Raji (cell line): ENCODE results near the gene ATL1.

Experiments used
- POLR2A ChIP-seq: IDR thresholded peaks from 2 replicates; pipeline ENCODE4 v1.6.1; 2011; ENCODE audit warnings: low read depth, low read length, control low read depth; ENCODE audit not compliant: insufficient read depth

Gene ATL1

DNA sequence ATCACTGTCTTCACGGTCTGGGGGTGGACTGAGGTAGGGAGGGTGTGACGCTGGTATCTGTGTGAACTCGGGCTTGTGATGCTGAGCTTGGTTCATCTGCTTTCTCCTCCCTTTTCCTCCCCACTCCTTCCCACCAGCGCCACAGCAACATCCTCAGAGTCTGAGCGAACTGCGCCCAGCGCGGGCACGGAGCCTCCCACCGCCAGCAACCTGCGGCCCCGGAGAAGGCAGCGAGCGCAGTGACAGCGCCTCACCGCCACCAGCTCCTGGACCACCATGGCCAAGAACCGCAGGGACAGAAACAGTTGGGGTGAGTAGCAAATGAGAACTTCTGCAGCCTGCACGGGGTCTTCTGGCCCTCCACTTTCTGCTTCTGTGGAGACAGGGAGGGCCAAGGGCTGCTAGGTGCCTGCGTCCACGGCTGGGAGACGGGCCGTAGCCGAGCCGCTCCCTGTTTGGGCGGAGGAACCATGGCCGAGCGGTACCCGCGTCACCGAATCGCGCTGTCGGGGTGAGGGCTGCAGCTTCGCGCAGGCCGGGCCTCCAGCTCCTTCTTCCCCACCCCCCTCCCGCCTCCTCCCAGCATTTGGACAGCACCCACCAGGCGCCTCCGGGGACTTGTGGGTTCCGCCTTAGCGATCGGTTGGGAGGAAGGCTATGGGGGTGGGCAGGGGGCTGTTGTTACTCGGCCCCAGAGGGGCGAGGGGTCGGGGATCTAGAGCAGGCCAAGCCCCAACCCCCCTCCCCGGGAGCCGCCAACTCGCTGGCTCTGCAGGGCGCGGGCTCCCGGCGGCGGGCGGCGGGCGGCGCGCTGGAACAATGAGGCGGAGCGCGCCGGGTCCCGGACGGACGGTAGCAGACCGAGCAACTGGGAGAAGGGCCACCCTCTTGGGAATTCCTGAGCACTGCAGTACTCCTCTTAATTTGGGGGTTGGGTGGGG, at the start of gene ATL1:
ATL1 (plus strand) TSS at position 156 of the 941 bp plus-strand sequence; CDS start at position 277, 121 bp downstream.
- TF ChIP-seq POLR2A = no peak

DNA sequence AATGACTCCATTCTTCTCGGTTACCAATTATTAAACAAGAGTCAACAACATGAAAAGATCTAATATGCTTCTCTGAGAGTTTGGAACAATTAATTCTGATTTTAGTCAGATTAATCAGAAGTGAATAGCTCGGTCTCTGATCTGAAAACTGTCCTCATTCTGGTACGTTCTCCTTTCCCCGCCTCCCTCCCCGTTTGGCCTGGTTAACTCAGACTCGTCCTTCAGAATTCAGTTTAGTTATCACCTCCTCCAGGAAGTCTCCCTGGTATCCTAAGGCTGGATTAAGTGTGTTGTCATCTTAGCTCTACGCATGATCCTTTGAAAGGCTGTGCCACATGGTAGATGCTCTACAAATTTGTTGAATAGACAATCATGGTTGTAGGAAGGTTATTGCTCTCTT, 49.8 kb upstream of the ATL1 start:
- no peak for TF ChIP-seq POLR2A

DNA sequence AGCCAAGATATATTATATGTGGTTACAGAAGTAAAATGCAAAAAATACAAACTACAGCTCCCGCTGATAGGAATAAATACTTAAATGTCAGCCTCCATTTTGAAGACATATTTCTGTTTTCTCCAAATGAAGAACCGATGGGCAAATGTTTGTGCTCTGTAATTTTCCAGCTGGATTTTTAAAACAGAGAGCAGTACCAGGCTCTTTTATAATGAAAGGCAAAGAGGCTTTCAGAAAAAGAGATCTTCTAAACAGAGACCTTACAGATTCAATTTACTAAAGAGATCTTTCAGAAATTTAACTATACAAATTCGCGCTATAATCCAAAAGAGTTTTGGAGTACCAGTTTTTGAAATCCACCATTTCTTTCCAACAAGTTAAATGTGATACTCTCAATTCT, 47.5 kb upstream of the ATL1 start:
- no peak for TF ChIP-seq POLR2A

DNA sequence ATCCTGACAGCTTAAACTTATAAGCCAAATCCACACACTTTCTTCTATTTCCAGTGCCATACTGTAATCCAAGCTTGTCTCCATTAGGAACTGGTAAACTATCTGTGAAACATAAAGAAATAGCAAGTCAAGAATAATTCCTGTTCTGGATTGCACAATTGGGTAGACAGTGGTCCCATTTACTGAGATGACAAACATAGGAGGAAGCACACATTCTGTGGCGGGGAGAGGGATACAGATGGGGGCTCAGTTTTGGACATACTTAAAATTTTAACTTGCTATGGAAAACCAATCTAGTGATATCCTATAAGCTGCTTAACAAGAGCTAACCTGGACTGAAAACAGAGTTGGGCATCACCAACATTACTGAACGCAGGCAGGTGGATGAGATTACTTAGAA, 43.9 kb upstream of the ATL1 start:
- TF ChIP-seq POLR2A = no peak

DNA sequence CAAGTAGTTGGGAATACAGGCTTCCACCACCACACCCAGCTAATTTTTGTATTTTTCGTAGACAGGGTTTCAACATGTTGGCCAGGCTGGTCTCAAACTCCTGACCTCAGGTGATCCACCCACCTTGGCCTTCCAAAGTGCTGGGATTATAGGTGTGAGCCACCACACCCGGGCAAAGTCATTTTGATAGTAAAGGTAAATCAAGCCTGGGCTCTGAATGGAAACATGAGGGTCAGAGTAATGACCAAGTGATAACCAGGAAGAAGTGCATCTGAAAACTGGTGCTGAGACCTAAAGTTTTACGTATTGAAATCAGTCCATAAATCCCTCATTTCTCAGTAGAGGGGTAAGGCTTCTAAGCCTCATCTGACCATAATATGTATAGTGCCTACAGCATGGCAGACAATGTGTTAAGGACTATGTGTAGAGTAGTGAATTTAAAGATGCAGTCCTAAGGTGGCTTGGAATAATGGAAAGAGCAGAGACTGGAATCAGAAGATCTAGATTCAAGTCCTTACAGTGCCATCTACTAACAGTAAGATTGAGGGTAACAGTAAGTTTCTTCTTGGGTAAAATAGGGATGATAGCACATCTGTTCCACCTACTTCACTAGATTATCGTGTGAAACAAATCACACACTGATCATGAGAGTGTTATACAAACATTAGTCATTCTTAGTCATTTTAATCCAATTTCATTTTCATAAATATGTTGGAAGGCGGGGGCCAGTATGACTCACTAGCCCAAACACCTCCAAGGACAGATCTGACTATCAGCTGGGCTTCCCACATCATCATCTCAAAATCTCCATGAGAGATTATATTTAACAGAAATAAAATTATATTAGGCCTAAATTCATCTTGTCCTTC, 38.8 kb upstream of the ATL1 start:
- no peak for TF ChIP-seq POLR2A

DNA sequence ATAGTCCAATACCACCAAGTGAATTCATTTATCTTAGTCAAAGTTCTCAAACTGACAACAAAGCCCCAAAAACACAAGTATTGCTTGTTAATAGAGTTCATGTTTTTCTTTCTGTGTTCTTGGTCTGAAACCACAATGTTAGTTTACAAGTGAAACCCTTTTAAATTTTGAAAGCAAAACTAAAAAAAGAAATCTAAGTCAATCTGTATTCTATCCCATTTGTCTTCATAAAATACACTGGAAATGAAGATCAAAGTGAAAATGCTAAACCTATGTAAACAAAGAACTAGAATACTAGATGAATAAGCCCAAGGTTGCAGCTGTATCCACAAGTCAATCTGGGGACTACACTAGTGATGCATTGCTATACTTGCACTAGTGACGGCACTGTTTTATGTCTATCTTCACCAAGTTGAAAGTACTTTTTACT, 38.0 kb upstream of the ATL1 start:
- no peak for TF ChIP-seq POLR2A

DNA sequence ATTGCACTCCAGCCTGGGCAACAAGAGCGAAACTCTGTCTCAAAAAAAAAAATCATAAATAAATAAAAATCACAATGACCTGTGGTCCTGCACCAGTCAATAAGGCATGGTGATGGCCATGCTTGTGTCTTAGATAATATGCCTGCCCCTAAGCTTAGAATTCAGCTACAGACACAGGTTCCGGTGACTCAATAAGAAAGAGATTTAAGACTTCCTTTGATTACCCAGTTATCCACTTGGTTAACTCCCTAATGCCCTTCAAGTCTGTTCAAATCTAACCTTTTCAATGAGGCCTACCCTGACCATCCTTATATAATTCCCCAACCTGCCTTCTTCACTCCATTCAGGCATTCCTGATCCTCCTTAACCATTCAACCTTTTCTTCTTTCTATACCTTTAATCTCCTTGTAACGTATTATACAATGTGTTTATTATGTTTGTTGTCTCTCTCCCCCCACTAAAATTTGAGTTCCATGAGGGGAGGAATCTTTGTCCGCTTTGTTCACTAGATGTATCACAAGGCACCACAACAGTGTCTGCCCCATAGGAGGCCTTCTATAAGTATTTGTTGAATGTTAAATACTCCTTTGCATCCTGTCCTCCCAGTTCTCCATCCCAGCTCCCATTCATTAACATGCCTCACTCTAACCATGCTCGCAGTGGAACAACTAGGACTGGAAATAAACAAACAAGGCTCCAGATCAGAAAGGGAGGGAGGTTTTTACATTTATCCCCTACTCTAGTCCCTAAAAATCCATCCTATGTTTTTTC, 36.5 kb upstream of the ATL1 start:
- no peak for TF ChIP-seq POLR2A

DNA sequence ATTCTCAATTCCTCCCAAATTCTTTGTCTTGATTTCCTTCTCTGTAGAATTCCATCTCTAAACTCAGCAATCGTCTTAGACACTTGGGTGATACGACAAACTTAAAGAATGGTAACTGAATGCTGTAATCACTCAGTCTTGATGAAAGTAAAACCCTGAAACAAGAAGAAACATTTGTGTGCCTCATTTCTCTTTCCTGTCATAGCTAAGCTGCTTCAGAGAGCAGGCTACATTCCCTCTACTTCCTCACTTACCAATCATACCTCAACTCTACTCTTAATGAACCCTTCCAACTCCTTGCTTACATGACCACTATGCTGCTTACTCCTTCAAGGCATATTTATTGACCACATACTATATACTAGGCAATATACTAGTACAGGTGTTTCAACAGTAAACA, 35.9 kb upstream of the ATL1 start:
- no peak for TF ChIP-seq POLR2A

DNA sequence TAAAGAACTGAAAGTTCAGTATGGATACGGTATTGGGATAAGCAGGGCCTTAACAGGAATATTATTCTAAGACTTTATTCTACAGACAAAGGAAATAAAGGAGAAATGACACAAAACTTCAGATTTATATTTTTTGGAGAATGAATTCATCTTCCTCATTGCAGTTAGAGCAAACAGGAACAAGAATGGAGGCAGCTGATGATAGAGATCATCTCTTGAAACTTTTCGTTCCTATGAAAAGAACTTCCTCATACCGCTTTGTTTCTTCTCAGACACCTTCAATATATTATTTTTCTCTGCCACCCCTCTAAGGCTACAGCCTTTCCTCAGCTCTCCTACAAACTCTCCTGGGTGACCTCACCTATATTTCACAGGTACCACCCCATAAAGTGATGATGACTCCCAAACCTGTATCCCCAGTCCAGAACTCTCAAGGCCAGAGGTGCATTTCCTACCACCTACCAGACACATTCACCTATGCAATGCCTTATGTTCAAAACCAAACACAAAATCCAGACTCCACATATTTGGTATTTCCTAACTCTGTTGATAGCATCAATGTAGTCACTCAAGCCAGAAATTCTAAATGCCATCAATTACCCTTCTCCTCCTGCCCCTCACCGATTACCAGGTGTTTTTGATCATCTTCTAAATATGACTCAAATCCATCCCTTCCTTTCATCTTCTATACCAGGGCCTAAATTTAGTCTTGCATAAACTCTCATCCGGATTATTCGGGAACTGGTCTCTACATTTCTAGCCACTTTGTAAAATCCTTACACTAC, 35.0 kb upstream of the ATL1 start:
- TF ChIP-seq POLR2A = no peak

DNA sequence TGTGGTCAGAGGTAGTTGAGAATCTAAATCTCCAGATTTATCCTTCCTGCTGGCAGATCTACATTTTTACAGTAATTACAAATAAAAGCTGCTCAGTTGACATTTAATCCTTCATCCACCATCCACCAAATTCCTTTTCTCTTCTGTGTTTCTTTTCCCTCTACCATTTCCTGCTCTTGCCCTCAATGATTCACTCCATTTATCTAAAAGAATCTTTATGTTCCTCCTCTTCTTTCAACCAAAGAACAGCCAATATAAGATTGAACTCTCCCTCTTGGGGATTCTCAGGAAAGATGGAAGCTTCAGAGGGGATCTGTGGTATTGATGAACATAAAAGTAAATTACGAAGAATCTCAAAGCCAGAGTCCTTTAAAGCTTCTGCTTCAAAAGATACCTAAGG, 31.9 kb upstream of the ATL1 start:
- TF ChIP-seq POLR2A = no peak

DNA sequence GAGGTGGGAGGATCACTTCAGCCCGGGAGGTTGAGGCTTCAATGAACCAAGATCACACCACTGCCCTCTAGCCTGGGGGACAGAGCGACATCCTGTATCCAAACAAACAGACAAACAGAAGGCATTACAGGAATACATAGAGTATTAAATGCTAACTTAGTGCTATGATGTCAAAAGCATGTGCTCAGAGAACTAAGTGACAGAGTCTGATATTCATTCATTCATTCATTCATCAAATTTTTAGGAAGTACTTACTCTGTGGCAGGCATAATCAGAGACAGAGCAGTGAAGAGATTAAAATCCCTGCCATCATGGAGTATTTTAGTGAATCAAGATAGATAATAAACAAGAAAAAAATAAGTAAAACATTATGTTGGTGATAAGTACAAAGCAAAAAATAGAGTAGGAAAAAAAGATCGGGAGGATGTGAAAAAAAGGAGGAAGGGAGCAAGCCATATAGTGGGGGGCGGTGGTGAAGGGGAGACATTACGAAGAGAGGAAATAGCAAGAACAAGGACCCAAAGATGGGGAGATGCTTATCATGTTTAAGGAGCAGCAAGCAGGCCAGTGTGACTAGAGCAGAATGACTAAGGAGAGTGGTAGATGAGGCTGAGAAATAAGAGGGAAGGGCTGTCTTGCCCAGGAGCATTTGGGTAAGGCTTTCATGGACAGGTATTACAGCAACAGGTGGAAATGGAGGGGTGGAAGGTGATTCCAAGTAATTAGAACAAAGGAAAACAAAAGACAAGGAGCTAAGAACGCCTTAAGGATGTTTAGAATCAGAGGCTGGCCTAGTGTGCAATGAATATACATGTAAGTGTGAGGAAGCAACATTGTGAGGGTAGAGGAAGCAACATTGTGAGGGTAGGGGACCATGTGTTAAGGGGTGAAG, 30.4 kb upstream of the ATL1 start:
- TF ChIP-seq POLR2A = no peak

DNA sequence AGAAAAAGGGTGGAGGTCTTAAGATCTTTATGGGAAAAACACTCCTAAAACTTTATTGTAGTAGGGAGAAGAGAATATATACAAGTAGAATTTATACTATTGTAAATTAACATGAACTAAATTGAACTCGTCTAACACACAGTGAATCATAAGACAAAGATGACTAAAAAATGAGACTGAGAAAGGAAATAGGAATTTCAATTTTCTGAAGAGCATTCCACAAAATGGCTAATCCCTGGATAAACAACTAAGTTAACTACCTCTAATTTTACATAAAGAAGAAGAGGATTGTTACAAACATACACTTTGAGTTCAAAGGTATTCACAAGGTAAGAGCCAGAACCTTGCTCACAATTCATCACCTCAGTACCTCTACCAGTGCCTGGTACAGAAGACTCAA, 29.6 kb upstream of the ATL1 start:
- no peak for TF ChIP-seq POLR2A

DNA sequence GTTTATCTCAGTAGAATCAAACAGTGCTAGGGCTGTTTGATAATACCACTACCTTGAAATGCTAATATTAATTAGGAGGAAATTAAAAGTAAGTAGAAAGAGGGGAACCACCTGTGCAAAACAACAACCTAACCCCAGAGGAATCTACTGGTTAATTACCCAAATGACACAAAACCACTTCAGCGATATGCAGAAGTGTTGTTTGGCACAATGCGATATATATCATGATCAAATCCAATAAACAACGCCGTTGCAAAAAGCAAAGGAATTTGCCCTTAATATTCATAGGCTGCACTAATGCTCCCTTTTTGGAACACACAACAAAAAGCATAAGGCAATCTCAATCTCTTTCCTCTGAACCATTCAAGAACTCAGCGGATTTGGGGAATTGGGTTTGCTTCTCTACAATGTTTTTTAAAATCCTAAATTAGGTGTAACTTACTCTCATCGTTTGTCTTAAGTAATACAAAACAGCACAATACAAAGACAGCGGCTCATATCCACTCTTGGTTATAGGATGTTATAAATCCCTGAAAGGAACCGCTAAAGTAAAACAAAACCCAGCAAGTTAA, 29.1 kb upstream of the ATL1 start:
- no peak for TF ChIP-seq POLR2A
